Uterus (tissue), 2 donors: ENCODE measurements around the gene FN3K.

ENCODE experiments used
- CTCF ChIP-seq, 4 experiments: fragments of 200-600 bp in 2 of 4; fragments of 450-650 bp in 2 of 4; sonication (generic) in 2 of 4; IDR thresholded peaks; one replicate each; pipeline ENCODE4 v1.5.1; 2016 to 2019; ENCODE audit warnings: antibody characterized with exemption in 4 of 4, mild to moderate bottlenecking in 2 of 4, moderate library complexity in 1 of 4
- POLR2A ChIP-seq, 2 donors: fragments of 450-650 bp; IDR thresholded peaks; one replicate each; pipeline ENCODE4 v1.6.1; 2016; ENCODE audit warnings: antibody characterized with exemption in 2 of 2, mild to moderate bottlenecking in 1 of 2, moderate library complexity in 1 of 2

- TF ChIP-seq CTCF (IDR thresholded peaks at IDR 0.05), result no peak
- TF ChIP-seq POLR2A (IDR thresholded peaks at IDR 0.05), result no peak
Observed at GRCh38 chr17:82780971-82781893, 45.8 kb downstream of the FN3K start.
